HCT116 (cell line): ENCODE measurements around the gene PSD. TPM values are rescaled to one million over a fixed set of nuclear protein-coding genes. Genes with fewer than 3 reads are reported as not detected.

Source experiments
- ATAC-seq: fragments of 200-7000 bp; cut with Tn5 transposase; 2 replicates; pipeline ENCODE4 v1.9.1; 2020; ENCODE audit warnings: mild to moderate bottlenecking, moderate library complexity
- BruUV-seq: library from RNA; stranded (reverse); fragments of 400-500 nt; replicated peaks from 2 replicates; lab custom pipeline; 2021; lab: Mats Ljungman, UMichigan
- CTCF ChIA-PET: fragments of 300-600 bp; sonication (Branson Sonifier 250); formaldehyde crosslinking; loops from one replicate; lab custom pipeline; 2021; ENCODE audit warnings: antibody characterized with exemption; lab: Charles Lee
- POLR2A ChIA-PET: fragments of 300-600, 350-600 bp; sonication (Branson Sonifier 250); formaldehyde crosslinking; loops from one replicate; lab custom pipeline; 2021; ENCODE audit warnings: antibody characterized with exemption; lab: Charles Lee
- RAD21 ChIA-PET, 2 experiments: fragments of 300-600 bp; sonication (Branson Sonifier 250); formaldehyde crosslinking; loops; one replicate each; lab custom pipeline; 2023; ENCODE audit warnings: low total read pairs in 2 of 2; ENCODE audit not compliant: uncharacterized antibody in 2 of 2, unreplicated experiment in 2 of 2, low non-redundant PET in 1 of 2; lab: Charles Lee
- DNase-seq: peaks from one replicate; pipeline ENCODE4 v3.0.0-alpha.2; 2010; ENCODE audit warnings: low read depth, low spot score
- H2AFZ ChIP-seq: fragments of 200-600 bp; shearing (Covaris generic), sonication (generic); 2 replicates; pipeline ENCODE4 v1.6.1; 2017; ENCODE audit warnings: low read depth, mixed run types, mixed read lengths, antibody characterized with exemption, low read length; ENCODE audit not compliant: poor library complexity, severe bottlenecking
- H3K27ac ChIP-seq: 2 replicates; pipeline ENCODE4 v1.5.1; 2012; ENCODE audit warnings: low read depth, low read length
- H3K27me3 ChIP-seq: fragments of 200-600 bp; sonication (generic); 2 replicates; pipeline ENCODE4 v1.6.1; 2016; ENCODE audit warnings: mixed run types, low read length, mixed read lengths; ENCODE audit not compliant: insufficient read depth
- H3K36me3 ChIP-seq, 2 experiments: fragments of 200-500 bp in 1 of 2; fragments of 200-600 bp in 1 of 2; sonication (Bioruptor generic) in 1 of 2; sonication (generic) in 1 of 2; 2 replicates each; pipeline versions ENCODE4 v1.5.1 to v1.6.1; 2014 to 2016; ENCODE audit warnings: low read length in 2 of 2, inconsistent platforms in 1 of 2, mixed read lengths in 1 of 2, mixed run types in 1 of 2; ENCODE audit not compliant: insufficient read depth in 2 of 2, control insufficient read depth in 1 of 2
- H3K4me1 ChIP-seq, 2 experiments: fragments of 200-600 bp in 1 of 2; sonication (generic) in 1 of 2; 2 replicates each; pipeline versions ENCODE4 v1.5.1 to v1.6.1; 2012 to 2017; ENCODE audit warnings: low read length in 2 of 2, inconsistent platforms in 1 of 2, mild to moderate bottlenecking in 1 of 2, mixed read lengths in 1 of 2, mixed run types in 1 of 2, moderate library complexity in 1 of 2; ENCODE audit not compliant: insufficient read depth in 2 of 2, control insufficient read depth in 1 of 2
- H3K4me2 ChIP-seq: fragments of 200-600 bp; sonication (generic); 2 replicates; pipeline ENCODE4 v1.6.1; 2017; ENCODE audit warnings: mixed run types, low read length, mixed read lengths
- H3K4me3 ChIP-seq, 2 experiments: fragments of 200-600 bp in 1 of 2; sonication (generic) in 1 of 2; replicated peaks in 1 of 2; 2 replicates each; pipeline ENCODE4 v1.5.1; 2011 to 2016; ENCODE audit warnings: low read length in 2 of 2, control low read depth in 1 of 2, low read depth in 1 of 2, mild to moderate bottlenecking in 1 of 2, mixed read lengths in 1 of 2, mixed run types in 1 of 2
- H3K79me2 ChIP-seq: fragments of 200-600 bp; sonication (generic); 2 replicates; pipeline ENCODE4 v1.6.1; 2017; ENCODE audit warnings: mild to moderate bottlenecking, mixed run types, low read length, moderate library complexity, mixed read lengths; ENCODE audit not compliant: insufficient read depth
- H3K9ac ChIP-seq: fragments of 200-600 bp; sonication (generic); 2 replicates; pipeline ENCODE4 v1.6.1; 2016; ENCODE audit warnings: low read length, mixed read lengths
- H3K9me2 ChIP-seq: fragments of 200-600 bp; sonication (generic), shearing (Covaris generic); 2 replicates; pipeline ENCODE4 v1.6.1; 2017; ENCODE audit warnings: mixed run types, mild to moderate bottlenecking, moderate library complexity; ENCODE audit not compliant: insufficient read depth
- H3K9me3 ChIP-seq, 2 experiments: fragments of 200-500 bp in 1 of 2; fragments of 200-600 bp in 1 of 2; sonication (Bioruptor generic) in 1 of 2; sonication (generic) in 1 of 2; 2 replicates each; pipeline ENCODE4 v1.6.1; 2014 to 2017; ENCODE audit warnings: low read length in 2 of 2, mixed read lengths in 2 of 2, inconsistent platforms in 1 of 2, low read depth in 1 of 2, mild to moderate bottlenecking in 1 of 2, mixed run types in 1 of 2, moderate library complexity in 1 of 2; ENCODE audit not compliant: control insufficient read depth in 1 of 2, insufficient read depth in 1 of 2
- H4K20me1 ChIP-seq: fragments of 200-600 bp; sonication (generic), shearing (Covaris generic); 2 replicates; pipeline ENCODE4 v1.6.1; 2017; ENCODE audit warnings: mixed run types, mild to moderate bottlenecking, moderate library complexity; ENCODE audit not compliant: insufficient read depth
- EGR1 ChIP-seq: IDR thresholded peaks from 2 replicates; pipeline ENCODE4 v1.6.1; 2012; ENCODE audit warnings: low read depth
- EZH2 ChIP-seq: fragments of 200-600 bp; sonication (generic); IDR thresholded peaks from 2 replicates; pipeline ENCODE4 v1.6.1; 2017; ENCODE audit warnings: antibody characterized with exemption, mixed run types
- FOSL1 ChIP-seq: IDR thresholded peaks from 2 replicates; pipeline ENCODE4 v1.6.1; 2012; ENCODE audit warnings: low read depth
- SP1 ChIP-seq: IDR thresholded peaks from 2 replicates; pipeline ENCODE4 v1.6.1; 2012; ENCODE audit warnings: low read depth
- TCF7L2 ChIP-seq: IDR thresholded peaks from 2 replicates; pipeline ENCODE4 v1.7.0; 2011; ENCODE audit warnings: borderline replicate concordance, inconsistent platforms; ENCODE audit not compliant: insufficient read depth, insufficient read length; ENCODE audit errors: extremely low read depth
- ZFX ChIP-seq: fragments of 450-650 bp; IDR thresholded peaks from 2 replicates; pipeline ENCODE4 v1.6.1; 2017
- intact Hi-C: fragments of 100-400 bp; cut with micrococcal nuclease; formaldehyde crosslinking; loops from 2 replicates; pipeline ENCODE4 v1.10.0; 2022
- total RNA-seq: library from RNA; stranded (reverse); gene quantifications from one replicate; pipeline ENCODE4 v1.2.1, GENCODE V29; 2021; ENCODE audit not compliant: unreplicated experiment
- TF ChIP-seq, protein P1 (sequence below): IDR thresholded peaks from 2 replicates; pipeline ENCODE4 v1.6.1; 2011; ENCODE audit warnings: mild to moderate bottlenecking, low read length, moderate library complexity; ENCODE audit not compliant: insufficient replicate concordance; ENCODE audit errors: extremely low read depth

The PSD gene
- total RNA-seq, 1 experiment from 2014 or later, result 9.7 TPM

DNA sequence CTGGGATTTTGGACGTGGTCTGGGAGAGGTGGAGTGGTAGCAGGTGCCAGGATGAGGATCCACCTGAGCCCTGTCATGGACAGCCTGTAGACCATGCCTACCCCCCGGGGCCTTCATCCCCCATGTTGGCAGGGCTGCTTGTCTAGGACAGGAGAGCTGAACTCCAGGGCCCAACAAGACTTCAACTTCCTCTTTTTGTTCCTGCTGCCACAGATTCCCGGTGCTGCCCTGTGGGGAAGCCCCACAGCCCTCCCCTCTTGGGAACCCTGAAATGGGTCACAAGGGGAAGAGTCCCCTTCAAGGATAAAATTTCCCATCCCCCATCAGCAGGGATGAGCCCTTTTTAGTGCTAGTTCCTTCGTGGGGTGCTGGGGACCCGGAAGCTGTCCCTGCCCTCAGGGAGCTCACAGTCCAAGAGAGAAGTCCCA lies 15.0 kb upstream of the PSD start:
- Histone ChIP-seq H3K4me2 (peak overlapping the region; percentile 94; the same call in 1 of the 2 replicates), H3K4me3 (no peak overlapping the region), H2AFZ (no peak overlapping the region), H3K27ac (no peak overlapping the region), H3K4me1 (peaks cover 0 to 26% of the 10 kb centered on the region in 2 experiments; a peak in 2 of 4 replicates), H3K36me3 (no peaks in the 10 kb centered on the region; a peak in 1 of 4 replicates), H3K9me2 (no peaks in the 10 kb centered on the region), H3K9ac (no peak overlapping the region), H3K9me3 (no peaks in the 10 kb centered on the region), H3K27me3 (peaks cover 7% of the 10 kb centered on the region; the same call in 1 of the 2 replicates), H3K79me2 (peaks cover 19% of the 10 kb centered on the region), H4K20me1 (no peaks in the 10 kb centered on the region)
- ChIA-PET CTCF (interaction anchor here (1.9 to 4.6 kb wide), 2 partner anchors 12 to 202 kb away, joined by 7 to 41 read pairs; partner anchors contain the start of gene FBXL15), POLR2A (interaction anchor here (6.6 kb wide), 1 partner anchor 17 kb away, joined by 36 read pairs; the partner anchor contains the start of gene C10orf95), RAD21 (interaction anchor here in 1 of 2 experiments (1.1 kb wide), 1 partner anchor 203 kb away, joined by 3 read pairs; no protein-coding TSS in a partner anchor)
- TF ChIP-seq TCF7L2, result no peak
- TF ChIP-seq EZH2, result no peak
- no peak for TF ChIP-seq EGR1
- no peak for TF ChIP-seq ZFX
- TF ChIP-seq FOSL1, result no peak
- TF ChIP-seq SP1, result no peak
- TF ChIP-seq, protein P1, sequence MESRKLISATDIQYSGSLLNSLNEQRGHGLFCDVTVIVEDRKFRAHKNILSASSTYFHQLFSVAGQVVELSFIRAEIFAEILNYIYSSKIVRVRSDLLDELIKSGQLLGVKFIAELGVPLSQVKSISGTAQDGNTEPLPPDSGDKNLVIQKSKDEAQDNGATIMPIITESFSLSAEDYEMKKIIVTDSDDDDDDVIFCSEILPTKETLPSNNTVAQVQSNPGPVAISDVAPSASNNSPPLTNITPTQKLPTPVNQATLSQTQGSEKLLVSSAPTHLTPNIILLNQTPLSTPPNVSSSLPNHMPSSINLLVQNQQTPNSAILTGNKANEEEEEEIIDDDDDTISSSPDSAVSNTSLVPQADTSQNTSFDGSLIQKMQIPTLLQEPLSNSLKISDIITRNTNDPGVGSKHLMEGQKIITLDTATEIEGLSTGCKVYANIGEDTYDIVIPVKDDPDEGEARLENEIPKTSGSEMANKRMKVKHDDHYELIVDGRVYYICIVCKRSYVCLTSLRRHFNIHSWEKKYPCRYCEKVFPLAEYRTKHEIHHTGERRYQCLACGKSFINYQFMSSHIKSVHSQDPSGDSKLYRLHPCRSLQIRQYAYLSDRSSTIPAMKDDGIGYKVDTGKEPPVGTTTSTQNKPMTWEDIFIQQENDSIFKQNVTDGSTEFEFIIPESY, result no peak
- DNase-seq (no peak), ATAC-seq (no peak)
- intact Hi-C loops, result no loop called here
- BruUV-seq, result no TSS peak
